HG03432 (cell line): ENCODE results near the gene SPDYE18.
"Not testable (repeated sequence)": the region's sequence is repeated elsewhere in the genome, so short reads cannot be mapped to it uniquely, and the experiment has no call there.

ENCODE experiments used
- ATAC-seq: cut with Tn5 transposase; IDR thresholded peaks from one replicate; pipeline ENCODE4 v1.9.1; 2021; ENCODE audit warnings: mild to moderate bottlenecking, moderate library complexity; ENCODE audit not compliant: unreplicated experiment

The SPDYE18 gene, protein sequence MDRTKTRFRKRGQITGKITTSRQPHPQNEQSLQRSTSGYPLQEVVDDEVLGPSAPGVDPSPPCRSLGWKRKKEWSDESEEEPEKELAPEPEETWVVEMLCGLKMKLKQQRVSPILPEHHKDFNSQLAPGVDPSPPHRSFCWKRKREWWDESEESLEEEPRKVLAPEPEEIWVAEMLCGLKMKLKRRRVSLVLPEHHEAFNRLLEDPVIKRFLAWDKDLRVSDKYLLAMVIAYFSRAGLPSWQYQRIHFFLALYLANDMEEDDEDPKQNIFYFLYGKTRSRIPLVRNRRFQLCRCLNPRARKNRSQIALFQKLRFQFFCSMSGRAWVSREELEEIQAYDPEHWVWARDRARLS

DNA sequence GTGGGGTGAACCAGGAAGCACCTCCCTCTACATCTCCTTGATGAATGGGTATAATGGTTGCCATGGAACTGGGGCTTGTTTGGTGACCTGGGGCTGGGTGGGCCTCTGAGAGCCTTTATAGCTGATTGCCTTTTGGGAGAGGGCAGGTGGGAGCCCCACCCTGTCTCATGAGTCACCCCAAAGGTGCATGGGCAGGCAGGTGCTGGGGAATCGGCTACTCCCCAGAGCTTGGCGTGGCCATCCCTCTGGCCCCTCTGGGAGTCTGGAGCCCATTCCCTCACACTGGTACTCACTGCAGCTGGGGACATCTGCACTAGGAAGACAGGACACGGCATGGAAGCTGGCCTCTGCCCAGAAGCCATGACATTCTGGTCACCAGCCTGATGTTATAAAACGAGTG is at the start of gene SPDYE18:
SPDYE18 (minus strand) TSS at position 2 of the 400 bp plus-strand sequence. CDS start 2,046 bp downstream, outside the sequence.
- not testable (repeated sequence) for ATAC-seq

DNA sequence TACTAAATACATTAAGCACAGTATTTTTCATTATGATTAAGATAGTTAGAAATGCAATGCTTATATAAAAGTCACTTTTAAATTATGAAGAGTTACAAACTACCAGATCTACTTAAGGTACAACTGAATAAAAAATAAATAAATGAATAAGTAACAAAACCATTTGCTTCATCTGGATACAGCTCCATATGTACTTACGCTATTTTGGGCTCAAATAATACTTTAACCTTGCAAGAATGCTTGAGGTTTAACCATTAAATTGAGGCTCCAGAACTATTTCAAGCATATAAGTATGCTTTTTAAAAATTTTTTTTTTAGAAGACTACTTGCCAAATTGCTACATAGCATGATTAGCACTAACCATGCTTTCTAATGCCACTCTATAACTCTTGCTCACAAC is 46.0 kb upstream of the SPDYE18 start:
- not testable (repeated sequence) for ATAC-seq

DNA sequence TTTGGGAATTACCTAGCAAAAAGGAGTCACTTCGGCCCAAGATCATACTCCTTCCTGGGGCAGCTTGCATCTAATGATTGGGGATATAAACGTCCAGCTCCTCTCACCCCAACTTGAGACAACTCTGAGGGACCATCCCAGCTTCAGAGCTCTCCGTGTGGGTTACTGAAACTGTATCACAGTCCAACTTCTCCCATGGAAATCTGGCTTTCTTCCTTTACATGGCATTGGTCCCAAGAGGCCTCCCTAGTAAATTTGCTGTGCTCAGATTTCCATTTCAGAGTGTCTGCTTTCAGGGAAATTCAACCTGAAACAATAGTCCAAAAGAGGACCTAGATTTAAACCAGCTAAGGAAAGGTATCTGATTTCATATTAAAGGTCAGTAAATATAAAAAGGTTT is 45.3 kb upstream of the SPDYE18 start:
- not testable (repeated sequence) for ATAC-seq

DNA sequence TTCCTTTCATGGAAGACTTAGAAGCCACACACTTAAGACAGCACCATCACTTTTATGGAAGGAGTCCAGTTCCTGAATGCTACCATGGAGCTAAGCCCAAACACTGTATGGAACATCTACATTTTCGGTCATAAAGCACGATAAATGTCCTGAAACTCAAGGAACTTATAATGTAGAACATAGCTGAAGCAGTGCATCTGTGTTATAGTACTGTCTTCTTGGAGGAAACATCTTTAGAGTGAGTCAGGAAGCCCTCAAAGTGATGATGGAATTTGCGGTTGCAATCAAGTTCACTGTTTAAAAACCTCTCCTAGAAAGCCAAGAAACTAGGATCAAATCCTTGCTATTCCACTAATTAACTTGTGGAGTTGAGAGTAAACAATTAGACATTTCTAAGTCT is 43.5 kb upstream of the SPDYE18 start:
- not testable (repeated sequence) for ATAC-seq

GRCh38 chr7:77102671-77103070 is 40.3 kb upstream of the SPDYE18 start:
- ATAC-seq: not testable (repeated sequence)

- not testable (repeated sequence) for ATAC-seq
Observed at GRCh38 chr7:77101187-77101586, 38.8 kb upstream of the SPDYE18 start.

DNA sequence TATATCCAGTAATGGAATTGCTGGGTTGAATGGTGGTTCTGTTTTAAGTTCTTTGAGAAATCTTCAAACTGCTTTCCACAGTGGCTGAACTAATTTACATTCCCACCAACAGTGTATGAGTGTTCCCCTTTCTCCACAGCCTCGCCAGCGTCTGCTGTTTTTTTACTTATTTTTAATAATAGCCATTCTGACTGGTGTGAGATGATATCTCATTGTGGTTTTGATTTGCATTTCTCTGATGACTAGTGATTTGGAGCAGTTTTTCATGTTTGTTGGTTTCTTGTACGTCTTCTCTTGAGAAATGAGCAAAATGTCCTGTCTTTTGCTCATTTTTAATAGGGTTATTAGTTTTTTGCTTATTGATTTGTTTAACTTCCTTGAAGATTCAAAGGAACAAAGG is 38.1 kb upstream of the SPDYE18 start:
- ATAC-seq: not testable (repeated sequence)

DNA sequence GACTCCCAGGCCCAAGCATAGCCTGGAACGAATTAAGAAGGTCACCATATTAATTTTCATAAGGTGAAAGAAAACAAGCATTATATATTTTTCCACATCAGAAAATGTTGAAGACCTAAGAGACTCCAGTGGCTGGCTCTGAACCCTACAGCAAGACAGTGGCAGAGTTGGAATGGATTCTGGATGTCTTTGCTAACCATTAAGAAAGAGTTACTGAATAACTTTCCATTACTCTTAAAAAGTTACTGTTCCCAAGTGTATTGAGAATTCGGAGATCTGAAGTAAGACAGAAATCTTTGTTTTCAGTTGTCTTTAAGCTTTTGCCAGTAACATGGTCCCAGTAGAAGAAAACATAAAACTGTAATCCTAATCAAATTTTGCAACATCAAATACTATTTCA is 29.9 kb upstream of the SPDYE18 start:
- ATAC-seq: not testable (repeated sequence)

- ATAC-seq: not testable (repeated sequence)
Observed at GRCh38 chr7:77082192-77082591, 19.8 kb upstream of the SPDYE18 start.

GRCh38 chr7:77080236-77080635 is 17.9 kb upstream of the SPDYE18 start:
- not testable (repeated sequence) for ATAC-seq

GRCh38 chr7:77079624-77080023 is 17.3 kb upstream of the SPDYE18 start:
- not testable (repeated sequence) for ATAC-seq

DNA sequence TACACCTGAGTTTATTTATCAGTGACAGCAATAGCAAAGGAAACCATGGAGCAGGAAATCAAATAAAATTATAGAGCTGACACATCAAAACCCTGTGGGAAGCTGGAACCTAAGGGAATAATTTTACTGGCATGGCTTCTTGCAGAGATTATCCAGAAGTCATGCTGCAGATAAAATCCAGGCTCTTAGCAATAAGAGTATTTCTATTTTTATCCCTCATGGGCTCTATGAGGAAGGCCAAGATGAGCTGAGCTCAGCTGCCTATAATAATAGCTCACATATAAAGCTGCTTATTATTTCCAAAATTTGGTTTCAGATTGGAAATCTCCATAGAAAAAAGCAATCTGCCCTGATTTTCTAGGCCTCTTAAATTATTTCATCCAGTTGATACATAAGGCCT is 16.8 kb upstream of the SPDYE18 start:
- not testable (repeated sequence) for ATAC-seq

- ATAC-seq: not testable (repeated sequence)
Observed at GRCh38 chr7:77077060-77077459, 14.7 kb upstream of the SPDYE18 start.

- ATAC-seq: not testable (repeated sequence)
Observed at GRCh38 chr7:77074786-77075396, 12.5 kb upstream of the SPDYE18 start.

- not testable (repeated sequence) for ATAC-seq
Observed at GRCh38 chr7:77071108-77071507, 8.8 kb upstream of the SPDYE18 start.

DNA sequence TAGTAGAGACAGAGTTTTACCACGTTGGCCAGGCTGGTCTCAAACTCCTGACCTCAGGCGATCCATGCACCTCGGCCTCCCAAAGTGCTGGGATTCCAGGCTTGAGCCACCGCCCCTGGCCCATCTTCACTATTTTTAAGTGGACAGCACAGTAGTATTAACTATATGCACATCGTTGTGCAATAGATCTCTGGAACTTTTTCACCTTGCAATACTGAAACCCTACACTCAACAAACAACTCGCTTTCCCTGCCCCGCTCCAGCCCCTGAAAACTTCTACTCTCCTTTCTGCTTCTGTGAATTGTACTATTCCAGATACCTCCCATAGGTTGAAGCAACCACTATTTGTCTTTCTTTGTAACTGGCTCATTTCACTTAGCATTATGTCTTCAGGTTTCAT is 3.5 kb upstream of the SPDYE18 start:
- ATAC-seq: not testable (repeated sequence)

- ATAC-seq: not testable (repeated sequence)
Observed at GRCh38 chr7:77063732-77064131, 1.4 kb upstream of the SPDYE18 start.

DNA sequence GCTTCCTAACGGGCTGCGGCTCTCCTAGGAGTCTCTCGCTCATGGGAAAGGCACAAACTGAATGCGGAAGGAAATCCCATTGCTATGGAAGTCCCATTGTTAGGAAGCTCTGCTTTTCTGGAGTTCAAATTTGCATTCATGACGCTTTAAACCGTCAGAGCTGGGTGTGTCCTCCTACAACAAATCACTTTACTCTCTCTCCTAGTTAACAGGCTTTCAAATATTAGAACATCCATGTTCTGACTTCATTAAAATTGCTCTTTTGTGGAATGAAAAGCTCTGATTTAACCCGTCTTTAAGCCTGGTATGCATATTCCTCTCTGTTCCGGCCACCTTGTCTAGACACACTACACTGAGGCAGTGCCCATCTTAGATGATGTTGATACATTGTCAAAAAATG is 30.1 kb downstream of the SPDYE18 start, which contains the start of gene SPDYE17:
SPDYE17 (minus strand) TSS at position 101 of the 400 bp plus-strand sequence. CDS start 1,791 bp downstream, outside the sequence.
- ATAC-seq: not testable (repeated sequence)

DNA sequence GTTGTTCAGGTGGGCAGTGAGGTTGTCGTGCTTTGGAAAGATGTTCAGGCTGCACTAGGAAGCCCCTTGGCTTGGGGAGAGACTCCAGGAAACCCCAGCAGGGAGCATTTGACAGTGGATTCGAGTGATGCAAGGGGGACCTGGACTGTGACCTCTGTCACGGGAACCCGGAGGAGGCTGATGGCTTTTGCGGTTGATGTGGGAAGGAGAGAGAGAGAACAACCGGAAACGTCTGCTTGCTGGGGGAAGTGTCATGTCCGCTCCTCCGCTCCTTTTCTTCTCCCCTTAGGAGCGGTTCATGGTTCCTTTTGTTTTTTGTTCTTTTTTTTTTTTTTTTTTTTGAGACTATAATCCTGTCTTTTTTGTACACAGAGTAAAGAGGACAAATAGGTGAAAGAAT is 36.0 kb downstream of the SPDYE18 start:
- not testable (repeated sequence) for ATAC-seq

- not testable (repeated sequence) for ATAC-seq
Observed at GRCh38 chr7:77010074-77010680, 52.2 kb downstream of the SPDYE18 start.

DNA sequence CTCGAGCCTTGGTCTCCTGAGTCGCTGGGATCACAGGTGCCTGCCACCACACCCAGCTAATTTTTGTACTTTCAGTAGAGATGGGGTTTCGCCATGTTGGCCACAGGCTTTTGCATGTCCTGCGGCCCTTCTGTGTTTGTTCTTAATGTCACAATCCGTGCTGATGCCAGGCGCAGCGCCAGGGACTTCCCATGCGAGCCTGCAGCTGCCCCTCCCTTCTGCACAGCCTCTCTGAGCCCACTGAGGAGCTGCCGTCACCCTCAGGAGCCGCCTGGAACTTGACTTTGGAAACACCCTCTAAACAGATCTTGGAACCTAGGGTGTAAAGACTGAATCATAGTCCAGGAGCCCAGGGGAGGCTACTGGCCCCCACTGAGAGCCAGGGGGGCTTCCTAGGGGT is 54.4 kb downstream of the SPDYE18 start:
- ATAC-seq: not testable (repeated sequence)
